CD14-positive monocyte (primary cell): ENCODE measurements around the gene SH2D3C. TPM values are rescaled to one million over a fixed set of nuclear protein-coding genes. Genes with fewer than 3 reads are reported as not detected.

ENCODE experiments used
- DNase-seq, 3 donors: peaks; one replicate each; pipeline ENCODE4 v3.0.0-alpha.2; 2011 to 2022
- H2AFZ ChIP-seq: 2 replicates; pipeline ENCODE4 v1.6.0; 2012; ENCODE audit warnings: mild to moderate bottlenecking, low read depth, low read length, inconsistent platforms; ENCODE audit not compliant: insufficient read depth, poor library complexity, severe bottlenecking
- H3K27ac ChIP-seq, 2 donors: 1 replicate in 1 of 2; 2 replicates in 1 of 2; pipeline ENCODE4 v1.5.1; 2012 to 2013; ENCODE audit warnings: low read length in 2 of 2, control low read depth in 1 of 2, inconsistent platforms in 1 of 2, low read depth in 1 of 2, mild to moderate bottlenecking in 1 of 2
- H3K27me3 ChIP-seq, 2 donors: one replicate each; pipeline versions ENCODE4 v1.6.0 to v1.6.1; 2011 to 2013; ENCODE audit warnings: low read length in 2 of 2; ENCODE audit not compliant: control insufficient read depth in 2 of 2, insufficient read depth in 2 of 2
- H3K36me3 ChIP-seq, 2 donors: replicated peaks in 1 of 2; 1 replicate in 1 of 2; 2 replicates in 1 of 2; pipeline versions ENCODE4 v1.5.1 to v1.6.1; 2012 to 2013; ENCODE audit warnings: low read length in 2 of 2, control low read depth in 1 of 2, inconsistent platforms in 1 of 2, mild to moderate bottlenecking in 1 of 2; ENCODE audit not compliant: insufficient read depth in 2 of 2, control insufficient read depth in 1 of 2
- H3K4me1 ChIP-seq, 2 donors: 1 replicate in 1 of 2; 2 replicates in 1 of 2; pipeline versions ENCODE4 v1.5.1 to v1.6.1; 2012 to 2013; ENCODE audit warnings: low read length in 2 of 2, control low read depth in 1 of 2, inconsistent platforms in 1 of 2, mild to moderate bottlenecking in 1 of 2, moderate library complexity in 1 of 2; ENCODE audit not compliant: insufficient read depth in 2 of 2, control insufficient read depth in 1 of 2
- H3K4me2 ChIP-seq: replicated peaks from 2 replicates; pipeline ENCODE3; 2012; ENCODE audit warnings: low read length, moderate library complexity, mild to moderate bottlenecking; ENCODE audit not compliant: poor library complexity, severe bottlenecking; ENCODE audit errors: extremely low read depth
- H3K4me3 ChIP-seq, 3 experiments: fragments of 200-600 bp in 1 of 3; sonication (generic) in 1 of 3; replicated peaks in 1 of 3; 1 replicate in 2 of 3; 2 replicates in 1 of 3; pipeline ENCODE4 v1.5.1; 2011 to 2013; ENCODE audit warnings: low read length in 3 of 3, mild to moderate bottlenecking in 3 of 3, control low read depth in 2 of 3, low read depth in 2 of 3, inconsistent platforms in 1 of 3, moderate library complexity in 1 of 3
- H3K79me2 ChIP-seq: 2 replicates; pipeline ENCODE4 v1.6.0; 2012; ENCODE audit warnings: mild to moderate bottlenecking, control low read depth, inconsistent platforms, low read length, moderate library complexity; ENCODE audit not compliant: insufficient read depth
- H3K9ac ChIP-seq: 2 replicates; pipeline ENCODE4 v1.6.0; 2017; ENCODE audit warnings: low read length, mild to moderate bottlenecking; ENCODE audit not compliant: insufficient read depth, poor library complexity, severe bottlenecking
- H3K9me3 ChIP-seq, 2 donors: replicated peaks in 1 of 2; 1 replicate in 1 of 2; 2 replicates in 1 of 2; pipeline versions ENCODE4 v1.5.1 to v1.6.1; 2012 to 2013; ENCODE audit warnings: low read length in 2 of 2, control low read depth in 1 of 2; ENCODE audit not compliant: control insufficient read depth in 1 of 2, insufficient read depth in 1 of 2
- H4K20me1 ChIP-seq: 2 replicates; pipeline ENCODE4 v1.6.0; 2012; ENCODE audit warnings: mild to moderate bottlenecking, low read length, control low read depth, moderate library complexity; ENCODE audit not compliant: insufficient read depth
- H3K27ac Mint-ChIP-seq, 7 donors: one replicate each; pipeline ENCODE4 v1.8.0; 2020; ENCODE audit warnings: mild to moderate bottlenecking in 7 of 7, mixed read lengths in 7 of 7, moderate library complexity in 6 of 7, inconsistent platforms in 2 of 7
- H3K27me3 Mint-ChIP-seq, 3 donors: one replicate each; pipeline ENCODE4 v1.8.0; 2021 to 2022; ENCODE audit warnings: low read depth in 3 of 3, mild to moderate bottlenecking in 3 of 3, mixed read lengths in 3 of 3, moderate library complexity in 3 of 3, inconsistent platforms in 1 of 3
- H3K36me3 Mint-ChIP-seq, 2 donors: one replicate each; pipeline ENCODE4 v1.8.0; 2020; ENCODE audit warnings: mixed read lengths in 2 of 2, inconsistent platforms in 1 of 2, mild to moderate bottlenecking in 1 of 2
- H3K4me1 Mint-ChIP-seq: one replicate; pipeline ENCODE4 v1.8.0; 2020; ENCODE audit warnings: mild to moderate bottlenecking, mixed read lengths
- H3K4me3 Mint-ChIP-seq, 2 donors: one replicate each; pipeline ENCODE4 v1.8.0; 2020; ENCODE audit warnings: mild to moderate bottlenecking in 2 of 2, mixed read lengths in 2 of 2, moderate library complexity in 1 of 2
- H3K9me3 Mint-ChIP-seq, 7 donors: one replicate each; pipeline ENCODE4 v1.8.0; 2020 to 2022; ENCODE audit warnings: mixed read lengths in 7 of 7, mild to moderate bottlenecking in 6 of 7, moderate library complexity in 6 of 7, inconsistent platforms in 2 of 7
- WGBS: methylation state at CpG from one replicate; pipeline ENCODE4 v1.1.5; 2013; ENCODE audit warnings: missing lambda C conversion rate; ENCODE audit not compliant: insufficient coverage; 5-methylcytosine and 5-hydroxymethylcytosine counted together
- intact Hi-C, 2 donors: fragments of 100-400 bp; cut with micrococcal nuclease; formaldehyde crosslinking; loops; one replicate each; pipeline versions ENCODE4 v1.15.0 to v1.15.1; 2023
- polyA plus RNA-seq, 3 donors: library from polyadenylated mRNA; depleted of rRNA in 1 of 3; unstranded in 2 of 3; stranded (reverse) in 1 of 3; fragments of 300-500 nt in 2 of 3; fragments of >200 nt in 1 of 3; fragmentation: Illumina TruSeq in 2 of 3; gene quantifications; 1 replicate in 2 of 3; 2 replicates in 1 of 3; pipeline ENCODE4 v1.2.3, GENCODE V29; 2012 to 2021
- TF ChIP-seq, protein P1 (sequence below): fragments of 200-600 bp; IDR thresholded peaks from one replicate; pipeline ENCODE4 v1.8.0; 2022; ENCODE audit warnings: antibody characterized with exemption, mild to moderate bottlenecking

SH2D3C gene
- polyA plus RNA-seq, 3 donors, result 11.5 to 47.3 (median 20.5) TPM

DNA sequence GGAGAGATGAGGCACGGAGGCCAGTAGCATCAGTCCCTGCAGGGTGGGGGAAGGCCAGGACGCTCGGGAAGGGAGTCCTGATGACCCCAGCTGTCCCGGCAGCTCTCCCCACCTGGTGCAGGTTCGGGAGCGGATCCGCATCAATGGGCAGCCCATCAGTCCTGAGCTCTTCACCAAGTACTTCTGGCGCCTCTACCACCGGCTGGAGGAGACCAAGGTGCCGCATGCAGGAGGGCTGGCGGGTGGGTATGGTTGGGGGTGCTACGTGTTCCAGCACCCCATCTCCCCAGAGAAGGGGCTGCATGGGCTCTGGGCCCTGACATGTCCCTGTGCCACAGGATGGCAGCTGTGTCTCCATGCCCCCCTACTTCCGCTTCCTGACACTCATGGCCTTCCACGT, 28.4 kb upstream of the SH2D3C start:
- Histone ChIP-seq H4K20me1 (peaks cover 10% of the 10 kb centered on the region), H3K4me2 (no peak overlapping the region), H3K79me2 (peaks cover 22% of the 10 kb centered on the region), H3K9ac (no peak overlapping the region), H3K36me3 (peaks cover 27 to 32% of the 10 kb centered on the region in 2 donors), H3K4me3 (no peak overlapping the region), H3K27me3 (no peaks in the 10 kb centered on the region), H3K9me3 (no peaks in the 10 kb centered on the region), H2AFZ (no peak overlapping the region), H3K4me1 (peaks cover 20 to 24% of the 10 kb centered on the region in 2 donors), H3K27ac (no peak overlapping the region)
- H3K4me3 Mint-ChIP-seq, result no peak overlapping the region
- TF ChIP-seq, protein P1, sequence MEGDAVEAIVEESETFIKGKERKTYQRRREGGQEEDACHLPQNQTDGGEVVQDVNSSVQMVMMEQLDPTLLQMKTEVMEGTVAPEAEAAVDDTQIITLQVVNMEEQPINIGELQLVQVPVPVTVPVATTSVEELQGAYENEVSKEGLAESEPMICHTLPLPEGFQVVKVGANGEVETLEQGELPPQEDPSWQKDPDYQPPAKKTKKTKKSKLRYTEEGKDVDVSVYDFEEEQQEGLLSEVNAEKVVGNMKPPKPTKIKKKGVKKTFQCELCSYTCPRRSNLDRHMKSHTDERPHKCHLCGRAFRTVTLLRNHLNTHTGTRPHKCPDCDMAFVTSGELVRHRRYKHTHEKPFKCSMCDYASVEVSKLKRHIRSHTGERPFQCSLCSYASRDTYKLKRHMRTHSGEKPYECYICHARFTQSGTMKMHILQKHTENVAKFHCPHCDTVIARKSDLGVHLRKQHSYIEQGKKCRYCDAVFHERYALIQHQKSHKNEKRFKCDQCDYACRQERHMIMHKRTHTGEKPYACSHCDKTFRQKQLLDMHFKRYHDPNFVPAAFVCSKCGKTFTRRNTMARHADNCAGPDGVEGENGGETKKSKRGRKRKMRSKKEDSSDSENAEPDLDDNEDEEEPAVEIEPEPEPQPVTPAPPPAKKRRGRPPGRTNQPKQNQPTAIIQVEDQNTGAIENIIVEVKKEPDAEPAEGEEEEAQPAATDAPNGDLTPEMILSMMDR, result no peak
- peaks cover 28 to 44% of the 10 kb centered on the region in 2 donors for H3K36me3 Mint-ChIP-seq
- WGBS, result 97% methylated on average over 9 of the region's 14 CpGs
- H3K27me3 Mint-ChIP-seq, result peaks cover 0 to 2% (median 0%) of the 10 kb centered on the region in 3 donors
- intact Hi-C loops, result no loop called here
- no peak for DNase-seq
- peak overlapping the region in 4 of 7 donors; percentile 23 to 60 (median 40) for H3K27ac Mint-ChIP-seq
- no peaks in the 10 kb centered on the region for H3K9me3 Mint-ChIP-seq
- peaks cover 27% of the 10 kb centered on the region for H3K4me1 Mint-ChIP-seq

DNA sequence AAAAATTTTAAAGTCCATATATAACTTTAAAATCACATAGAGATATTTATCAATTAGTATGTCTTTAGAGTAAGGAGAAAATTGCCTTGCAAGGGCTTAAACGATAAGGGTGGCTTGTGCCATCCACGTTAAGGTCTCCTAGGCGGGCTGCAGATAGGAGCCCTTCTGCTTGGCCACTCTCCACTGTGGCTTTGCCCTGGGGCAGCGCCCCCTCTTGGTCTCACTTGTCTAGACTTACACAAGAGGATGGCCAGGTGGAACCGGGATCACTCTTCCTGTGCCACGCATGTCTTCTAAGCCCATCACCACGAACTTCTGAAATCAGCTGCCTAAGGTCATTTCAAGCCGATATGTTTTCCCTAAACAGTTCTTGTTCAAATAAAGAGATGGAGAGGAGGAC, 27.2 kb upstream of the SH2D3C start:
- Histone ChIP-seq H3K4me1 (peaks cover 32 to 37% of the 10 kb centered on the region in 2 donors), H4K20me1 (peaks cover 10% of the 10 kb centered on the region), H3K4me2 (no peak overlapping the region), H3K27me3 (no peaks in the 10 kb centered on the region), H3K9me3 (no peaks in the 10 kb centered on the region), H3K27ac (no peak overlapping the region), H3K79me2 (peaks cover 22% of the 10 kb centered on the region), H3K9ac (no peak overlapping the region), H3K4me3 (no peak overlapping the region), H3K36me3 (peaks cover 27% of the 10 kb centered on the region in 2 donors), H2AFZ (no peak overlapping the region)
- H3K4me3 Mint-ChIP-seq, result no peak overlapping the region
- H3K36me3 Mint-ChIP-seq, result peaks cover 26 to 41% of the 10 kb centered on the region in 2 donors
- no peak for DNase-seq
- intact Hi-C loops, result no loop called here
- 88% methylated on average over 6 of the region's 8 CpGs for WGBS
- H3K27me3 Mint-ChIP-seq, result peaks cover 0 to 2% (median 0%) of the 10 kb centered on the region in 3 donors
- H3K9me3 Mint-ChIP-seq, result peaks cover 0 to 2% (median 0%) of the 10 kb centered on the region in 7 donors
- TF ChIP-seq, protein P1, result peak; percentile 45
- peak overlapping the region in 1 of 7 donors; percentile 69 for H3K27ac Mint-ChIP-seq
- H3K4me1 Mint-ChIP-seq, result peaks cover 35% of the 10 kb centered on the region
